ENCODE data around the gene INO80.
"Not testable (repeated sequence)": the region's sequence is repeated elsewhere in the genome, so short reads cannot be mapped to it uniquely, and the experiment has no call there.

The INO80 gene

GRCh38 chr15:40955141-40955903 lies 160.8 kb downstream of the INO80 start:
- no peak for FAIRE-seq
- no peak for DNase-seq (ENCODE audit: insufficient read length, low spot score)
- TF ChIP-seq POLR2A (IDR thresholded peaks at IDR 0.05; ENCODE audit: low read depth, low read length) = no peak

GRCh38 chr15:40954158-40954848 lies 161.8 kb downstream of the INO80 start:
- DNase-seq (ENCODE audit: insufficient read length, low spot score); FAIRE-seq: not testable (repeated sequence)

GRCh38 chr15:40953713-40954074 lies 162.4 kb downstream of the INO80 start:
- no peak for FAIRE-seq
- DNase-seq (ENCODE audit: insufficient read length, low spot score) = no peak
- TF ChIP-seq POLR2A (IDR thresholded peaks at IDR 0.05; ENCODE audit: low read depth, low read length) = no peak

GRCh38 chr15:40952901-40953712 lies 163.0 kb downstream of the INO80 start, which contains the start of gene CHAC1:
Gene CHAC1 (plus strand): TSS chr15:40953471. CDS start chr15:40953584, 113 bp downstream.
- TF ChIP-seq POLR2A (IDR thresholded peaks at IDR 0.05; ENCODE audit: low read depth, low read length) = peak; percentile 34
- FAIRE-seq (peak; percentile 72), DNase-seq (ENCODE audit: insufficient read length, low spot score) (peak; percentile 99)

GRCh38 chr15:40952301-40952900 lies 163.7 kb downstream of the INO80 start:
- no peak for DNase-seq (ENCODE audit: insufficient read length, low spot score)
- FAIRE-seq = no peak
- TF ChIP-seq POLR2A (IDR thresholded peaks at IDR 0.05; ENCODE audit: low read depth, low read length) = no peak

- DNase-seq (ENCODE audit: insufficient read length, low spot score) (no peak), FAIRE-seq (no peak)
- TF ChIP-seq POLR2A (IDR thresholded peaks at IDR 0.05; ENCODE audit: low read depth, low read length) = no peak
Measured at GRCh38 chr15:40951764-40952163, 164.3 kb downstream of the INO80 start.

- no peak for FAIRE-seq
- no peak for TF ChIP-seq POLR2A (IDR thresholded peaks at IDR 0.05; ENCODE audit: low read depth, low read length)
- DNase-seq (ENCODE audit: insufficient read length, low spot score) = no peak
Measured at GRCh38 chr15:40949756-40950207, 166.3 kb downstream of the INO80 start.

- no peak for FAIRE-seq
- DNase-seq (ENCODE audit: insufficient read length, low spot score) = no peak
- no peak for TF ChIP-seq POLR2A (IDR thresholded peaks at IDR 0.05; ENCODE audit: low read depth, low read length)
Measured at GRCh38 chr15:40948706-40949473, 167.2 kb downstream of the INO80 start.

- no peak for FAIRE-seq
- TF ChIP-seq POLR2A (IDR thresholded peaks at IDR 0.05; ENCODE audit: low read depth, low read length) = no peak
- no peak for DNase-seq (ENCODE audit: insufficient read length, low spot score)
Measured at GRCh38 chr15:40944510-40945296, 171.4 kb downstream of the INO80 start.

- FAIRE-seq (no peak), DNase-seq (ENCODE audit: insufficient read length, low spot score) (no peak)
- no peak for TF ChIP-seq POLR2A (IDR thresholded peaks at IDR 0.05; ENCODE audit: low read depth, low read length)
Measured at GRCh38 chr15:40943764-40944365, 172.2 kb downstream of the INO80 start.

GRCh38 chr15:40942878-40943277 lies 173.2 kb downstream of the INO80 start:
- DNase-seq (ENCODE audit: insufficient read length, low spot score) (no peak), FAIRE-seq (no peak)
- TF ChIP-seq POLR2A (IDR thresholded peaks at IDR 0.05; ENCODE audit: low read depth, low read length) = no peak

GRCh38 chr15:40942337-40942854 lies 173.7 kb downstream of the INO80 start:
- FAIRE-seq (no peak), DNase-seq (ENCODE audit: insufficient read length, low spot score) (no peak)
- no peak for TF ChIP-seq POLR2A (IDR thresholded peaks at IDR 0.05; ENCODE audit: low read depth, low read length)

All from H54 (cell line).